Sigmoid colon (tissue), 7 donors: ENCODE measurements around the gene KLHDC7A. TPM values are rescaled to one million over a fixed set of nuclear protein-coding genes. Genes with fewer than 3 reads are reported as not detected.

ENCODE experiments used
- DNase-seq: peaks from one replicate; pipeline ENCODE4 v3.0.0-alpha.2; 2019
- H3K27ac ChIP-seq, 4 donors: fragments of 200-600 bp; sonication (generic); one replicate each; pipeline ENCODE4 v1.5.1; 2016 to 2019; ENCODE audit warnings: mild to moderate bottlenecking in 1 of 4
- H3K27me3 ChIP-seq, 3 donors: fragments of 200-600 bp; sonication (generic); one replicate each; pipeline ENCODE4 v1.5.1; 2019; ENCODE audit warnings: mild to moderate bottlenecking in 1 of 3
- H3K36me3 ChIP-seq, 4 donors: fragments of 200-600 bp; sonication (generic); one replicate each; pipeline ENCODE4 v1.5.1; 2016 to 2019
- H3K4me1 ChIP-seq, 4 donors: fragments of 200-600 bp; sonication (generic); one replicate each; pipeline ENCODE4 v1.5.1; 2017 to 2019
- H3K4me3 ChIP-seq, 4 donors: fragments of 200-600 bp; sonication (generic); one replicate each; pipeline ENCODE4 v1.5.1; 2017 to 2019; ENCODE audit warnings: mild to moderate bottlenecking in 2 of 4, moderate library complexity in 1 of 4
- H3K9me3 ChIP-seq, 4 donors: fragments of 200-600 bp in 3 of 4; sonication (generic) in 3 of 4; one replicate each; pipeline versions ENCODE4 v1.5.1 to v1.6.1; 2013 to 2019
- CTCF ChIP-seq, 4 experiments: fragments of 450-650 bp in 3 of 4; fragments of 200-600 bp in 1 of 4; IDR thresholded peaks; one replicate each; pipeline ENCODE4 v1.5.1; 2016 to 2019; ENCODE audit warnings: antibody characterized with exemption in 4 of 4, mild to moderate bottlenecking in 3 of 4, moderate library complexity in 2 of 4
- EP300 ChIP-seq, 4 donors: sonication (generic); formaldehyde crosslinking; IDR thresholded peaks; one replicate each; pipeline ENCODE4 v1.6.1; 2017; ENCODE audit warnings: antibody characterized with exemption in 4 of 4
- POLR2A ChIP-seq, 2 donors: fragments of 450-650 bp; IDR thresholded peaks; one replicate each; pipeline ENCODE4 v1.6.1; 2016; ENCODE audit warnings: antibody characterized with exemption in 2 of 2, mild to moderate bottlenecking in 2 of 2, moderate library complexity in 2 of 2
- POLR2AphosphoS5 ChIP-seq, 4 donors: sonication (generic); formaldehyde crosslinking; IDR thresholded peaks; one replicate each; pipeline ENCODE4 v1.6.1; 2017; ENCODE audit warnings: antibody characterized with exemption in 4 of 4
- WGBS, 2 donors: extraction: QIAGEN DNeasy Blood & Tissue Kit; methylation state at CpG; one replicate each; pipeline ENCODE4 v1.1.7; 2013; 5-methylcytosine and 5-hydroxymethylcytosine counted together
- intact Hi-C: fragments of 100-400 bp; cut with DNase I; formaldehyde crosslinking; loops from one replicate; pipeline ENCODE4 v1.15.1; 2023
- polyA plus RNA-seq, 3 donors: library from polyadenylated mRNA; stranded (reverse); fragments of 200-250 nt; gene quantifications; one replicate each; pipeline ENCODE4 v1.2.3, GENCODE V29; 2013
- total RNA-seq, 4 donors: library from RNA; depleted of rRNA; stranded (reverse); fragments of >200 nt; gene quantifications; one replicate each; pipeline ENCODE4 v1.1.0, GENCODE V29; 2016
- donor health status: healthy with polysubstance abuse.
- donor health status: Bipolar disorder and iron deficiency.
- donor health status: healthy.

The KLHDC7A gene
- total and polyA plus RNA-seq, 7 donors, result under 0.01 to 0.60 (median 0.35) TPM; not detected in 4

GRCh38 chr1:18473195-18473815 is 7.4 kb upstream of the KLHDC7A start:
- WGBS, 2 donors, result 79 to 85% methylated on average over 11 of the region's 11 CpGs
- DNase-seq, result no peak
- intact Hi-C loops, result no loop called here
- Histone ChIP-seq H3K4me3 (no peak overlapping the region), H3K27me3 (peaks cover 0 to 6% (median 0%) of the 10 kb centered on the region in 3 donors), H3K27ac (no peak overlapping the region), H3K36me3 (no peaks in the 10 kb centered on the region), H3K9me3 (no peaks in the 10 kb centered on the region), H3K4me1 (no peaks in the 10 kb centered on the region)
- TF ChIP-seq CTCF (IDR thresholded peaks at IDR 0.05) (no peak), EP300 (IDR thresholded peaks at IDR 0.05) (no peak), POLR2A (IDR thresholded peaks at IDR 0.05) (no peak), POLR2AphosphoS5 (IDR thresholded peaks at IDR 0.05) (no peak)

GRCh38 chr1:18474559-18475175 is 6.1 kb upstream of the KLHDC7A start:
- peaks cover 0 to 6% (median 0%) of the 10 kb centered on the region in 3 donors for H3K27me3 ChIP-seq
- no peak for TF ChIP-seq POLR2A (IDR thresholded peaks at IDR 0.05)
- TF ChIP-seq EP300 (IDR thresholded peaks at IDR 0.05), result no peak
- TF ChIP-seq POLR2AphosphoS5 (IDR thresholded peaks at IDR 0.05), result no peak
- no peak for TF ChIP-seq CTCF (IDR thresholded peaks at IDR 0.05)
- DNase-seq, result no peak
- no peaks in the 10 kb centered on the region for H3K9me3 ChIP-seq
- WGBS, 2 donors, result 89 to 92% methylated on average over 10 of the region's 10 CpGs
- H3K36me3 ChIP-seq, result no peaks in the 10 kb centered on the region
- H3K27ac ChIP-seq, result no peak overlapping the region
- intact Hi-C loops, result no loop called here
- no peak overlapping the region for H3K4me3 ChIP-seq
- peaks cover 0 to 1% (median 0%) of the 10 kb centered on the region in 4 donors for H3K4me1 ChIP-seq

- intact Hi-C loops, result no loop called here
- Histone ChIP-seq H3K36me3 (no peaks in the 10 kb centered on the region), H3K4me1 (peaks cover 0 to 8% (median 5%) of the 10 kb centered on the region in 4 donors), H3K4me3 (no peak overlapping the region), H3K9me3 (no peaks in the 10 kb centered on the region), H3K27ac (no peak overlapping the region), H3K27me3 (peaks cover 0 to 6% (median 0%) of the 10 kb centered on the region in 3 donors)
- 84 to 86% methylated on average over 10 of the region's 10 CpGs for WGBS, 2 donors
- no peak for TF ChIP-seq POLR2A (IDR thresholded peaks at IDR 0.05)
- no peak for TF ChIP-seq CTCF (IDR thresholded peaks at IDR 0.05)
- TF ChIP-seq POLR2AphosphoS5 (IDR thresholded peaks at IDR 0.05), result no peak
- TF ChIP-seq EP300 (IDR thresholded peaks at IDR 0.05), result no peak
- no peak for DNase-seq
Measured at GRCh38 chr1:18475234-18475905, 5.4 kb upstream of the KLHDC7A start.

GRCh38 chr1:18479454-18479853 is 1.3 kb upstream of the KLHDC7A start:
- intact Hi-C loops, result no loop called here
- no peak for TF ChIP-seq POLR2AphosphoS5 (IDR thresholded peaks at IDR 0.05)
- no peak for TF ChIP-seq POLR2A (IDR thresholded peaks at IDR 0.05)
- TF ChIP-seq CTCF (IDR thresholded peaks at IDR 0.05), result no peak
- TF ChIP-seq EP300 (IDR thresholded peaks at IDR 0.05), result no peak
- no peak for DNase-seq
- 81 to 82% methylated on average over 8 of the region's 8 CpGs for WGBS, 2 donors
- H3K4me3 ChIP-seq, result no peak overlapping the region
- peaks cover 0 to 13% (median 9%) of the 10 kb centered on the region in 4 donors for H3K4me1 ChIP-seq
- H3K9me3 ChIP-seq, result no peaks in the 10 kb centered on the region
- no peaks in the 10 kb centered on the region for H3K36me3 ChIP-seq
- no peak overlapping the region for H3K27ac ChIP-seq
- H3K27me3 ChIP-seq, result peaks cover 0 to 21% (median 0%) of the 10 kb centered on the region in 3 donors
